H1 (cell line): ENCODE measurements around the gene SLK. TPM values are rescaled to one million over a fixed set of nuclear protein-coding genes. Genes with fewer than 3 reads are reported as not detected.

Source experiments
- CTCF ChIA-PET: fragments of 300-600 bp; sonication (Branson Sonifier 250); formaldehyde crosslinking; loops from one replicate; lab custom pipeline; 2021; ENCODE audit not compliant: partially characterized antibody; lab: Charles Lee
- POLR2A ChIA-PET: fragments of 300-600 bp; sonication (Branson Sonifier 250); formaldehyde crosslinking; loops from one replicate; lab custom pipeline; 2021; ENCODE audit warnings: inconsistent platforms; ENCODE audit not compliant: partially characterized antibody; lab: Charles Lee
- DNase-seq, 2 experiments: peaks; one replicate each; pipeline versions ENCODE4 v3.0.0 to v3.0.0-alpha.2; 2010 to 2022; ENCODE audit warnings: low spot score in 2 of 2, low read depth in 1 of 2, mixed read lengths in 1 of 2
- FAIRE-seq: peaks from 2 replicates; lab custom pipeline; 2011; peaks lifted over from hg19 to GRCh38; lab: Jason Lieb, UNC
- H2AFZ ChIP-seq: 2 replicates; pipeline ENCODE4 v1.8.1; 2012; ENCODE audit warnings: low read length, inconsistent platforms
- H2AK5ac ChIP-seq: 2 replicates; pipeline ENCODE4 v1.6.1; 2013; ENCODE audit warnings: low read depth, low read length
- H2BK120ac ChIP-seq: replicated peaks from 2 replicates; pipeline ENCODE3; 2013; ENCODE audit warnings: low read depth, low read length, inconsistent platforms
- H2BK12ac ChIP-seq: 2 replicates; pipeline ENCODE4 v1.6.1; 2013; ENCODE audit warnings: low read depth, low read length
- H2BK15ac ChIP-seq: 2 replicates; pipeline ENCODE4 v1.6.1; 2013; ENCODE audit warnings: low read length
- H2BK20ac ChIP-seq: 2 replicates; pipeline ENCODE4 v1.6.1; 2013; ENCODE audit warnings: low read length
- H2BK5ac ChIP-seq: 2 replicates; pipeline ENCODE4 v1.6.1; 2013; ENCODE audit warnings: low read depth, low read length
- H3K14ac ChIP-seq: 2 replicates; pipeline ENCODE4 v1.6.1; 2013; ENCODE audit warnings: inconsistent platforms; ENCODE audit not compliant: insufficient read length
- H3K18ac ChIP-seq: 2 replicates; pipeline ENCODE4 v1.6.1; 2013; ENCODE audit warnings: low read length; ENCODE audit errors: extremely low read depth
- H3K23ac ChIP-seq: 2 replicates; pipeline ENCODE4 v1.6.1; 2013; ENCODE audit warnings: inconsistent platforms; ENCODE audit not compliant: insufficient read length
- H3K23me2 ChIP-seq: 2 replicates; pipeline ENCODE4 v1.6.1; 2013; ENCODE audit warnings: low read depth, low read length
- H3K27ac ChIP-seq: 2 replicates; pipeline ENCODE4 v1.6.1; 2011; ENCODE audit warnings: low read depth, low read length, inconsistent platforms
- H3K27me3 ChIP-seq, 4 experiments: replicated peaks in 1 of 4; 1 replicate in 1 of 4; 2 replicates in 3 of 4; pipeline versions ENCODE4 v1.6.1 to v1.8.1; 2011 to 2013; ENCODE audit warnings: low read length in 3 of 4, mild to moderate bottlenecking in 3 of 4, inconsistent platforms in 2 of 4, mixed read lengths in 2 of 4, moderate library complexity in 1 of 4; ENCODE audit not compliant: control insufficient read depth in 3 of 4, insufficient read depth in 3 of 4; ENCODE audit errors: extremely low read depth in 1 of 4
- H3K36me3 ChIP-seq, 4 experiments: 2 replicates each; pipeline versions ENCODE4 v1.6.1 to v1.8.1; 2011 to 2013; ENCODE audit warnings: mild to moderate bottlenecking in 4 of 4, low read length in 3 of 4, moderate library complexity in 2 of 4, control low read depth in 1 of 4, inconsistent platforms in 1 of 4; ENCODE audit not compliant: insufficient read depth in 4 of 4, control insufficient read depth in 2 of 4
- H3K4ac ChIP-seq: replicated peaks from 2 replicates; pipeline ENCODE3; 2013; ENCODE audit warnings: low read length, low read depth, mixed read lengths, inconsistent platforms; ENCODE audit not compliant: insufficient read length
- H3K4me1 ChIP-seq, 4 experiments: replicated peaks in 1 of 4; 1 replicate in 1 of 4; 2 replicates in 3 of 4; pipeline versions ENCODE4 v1.6.1 to v1.8.1; 2011 to 2013; ENCODE audit warnings: low read length in 3 of 4, inconsistent platforms in 2 of 4, mixed read lengths in 1 of 4; ENCODE audit not compliant: insufficient read depth in 4 of 4, control insufficient read depth in 3 of 4
- H3K4me2 ChIP-seq, 2 experiments: 2 replicates each; pipeline versions ENCODE4 v1.6.1 to v1.8.1; 2011 to 2013; ENCODE audit warnings: low read depth in 2 of 2, low read length in 2 of 2, control low read depth in 1 of 2, inconsistent platforms in 1 of 2, mild to moderate bottlenecking in 1 of 2; ENCODE audit not compliant: insufficient read depth in 1 of 2
- H3K4me3 ChIP-seq, 4 experiments: fragments of 200-600, 300-600 bp in 1 of 4; sonication (generic), shearing (Covaris generic), sonication (Bioruptor Twin) in 1 of 4; 2 replicates each; pipeline versions ENCODE4 v1.5.1 to v1.8.1; 2011 to 2016; ENCODE audit warnings: low read length in 4 of 4, low read depth in 3 of 4, control low read depth in 2 of 4, inconsistent platforms in 2 of 4, mild to moderate bottlenecking in 2 of 4, mixed read lengths in 1 of 4, moderate library complexity in 1 of 4; ENCODE audit not compliant: insufficient read depth in 2 of 4; ENCODE audit errors: extremely low read depth in 1 of 4
- H3K56ac ChIP-seq: replicated peaks from 2 replicates; pipeline ENCODE3; 2013; ENCODE audit warnings: low read depth, mild to moderate bottlenecking, mixed read lengths, low read length, inconsistent platforms; ENCODE audit not compliant: insufficient read length
- H3K79me1 ChIP-seq: 2 replicates; pipeline ENCODE4 v1.6.1; 2013; ENCODE audit warnings: low read depth, low read length, control low read depth
- H3K79me2 ChIP-seq, 2 experiments: 2 replicates each; pipeline versions ENCODE4 v1.6.1 to v1.8.1; 2012 to 2013; ENCODE audit warnings: low read length in 2 of 2, mild to moderate bottlenecking in 2 of 2, inconsistent platforms in 1 of 2; ENCODE audit not compliant: insufficient read depth in 2 of 2, control insufficient read depth in 1 of 2
- H3K9ac ChIP-seq, 4 experiments: replicated peaks in 1 of 4; 1 replicate in 1 of 4; 2 replicates in 3 of 4; pipeline versions ENCODE4 v1.6.1 to v1.8.1; 2011 to 2013; ENCODE audit warnings: low read depth in 3 of 4, low read length in 3 of 4, control low read depth in 2 of 4, mild to moderate bottlenecking in 2 of 4, moderate library complexity in 2 of 4, inconsistent platforms in 1 of 4; ENCODE audit errors: extremely low read depth in 1 of 4
- H3K9me3 ChIP-seq, 2 experiments: 2 replicates each; pipeline versions ENCODE4 v1.6.1 to v1.8.1; 2012 to 2013; ENCODE audit warnings: mild to moderate bottlenecking in 2 of 2, moderate library complexity in 2 of 2, control low read depth in 1 of 2, inconsistent platforms in 1 of 2, low read depth in 1 of 2, low read length in 1 of 2, mixed read lengths in 1 of 2; ENCODE audit not compliant: insufficient read depth in 2 of 2
- H4K20me1 ChIP-seq, 2 experiments: replicated peaks in 1 of 2; 2 replicates each; pipeline versions ENCODE3 to v1.8.1; 2011 to 2013; ENCODE audit warnings: inconsistent platforms in 2 of 2, low read length in 2 of 2, mild to moderate bottlenecking in 1 of 2; ENCODE audit not compliant: insufficient read depth in 2 of 2, control insufficient read depth in 1 of 2
- H4K5ac ChIP-seq: 2 replicates; pipeline ENCODE4 v1.6.1; 2013; ENCODE audit warnings: low read length, low read depth, mixed read lengths, inconsistent platforms; ENCODE audit not compliant: insufficient read length
- H4K8ac ChIP-seq: 2 replicates; pipeline ENCODE4 v1.8.0; 2013; ENCODE audit warnings: mild to moderate bottlenecking, moderate library complexity, low read length, inconsistent platforms; ENCODE audit not compliant: insufficient read depth; ENCODE audit errors: extremely low read depth
- H4K91ac ChIP-seq: replicated peaks from 2 replicates; pipeline ENCODE3; 2013; ENCODE audit warnings: low read length, mixed read lengths, inconsistent platforms; ENCODE audit not compliant: insufficient read length
- EP300 ChIP-seq, 2 experiments: IDR thresholded peaks; 1 replicate in 1 of 2; 2 replicates in 1 of 2; pipeline ENCODE4 v1.6.1; 2011 to 2012; ENCODE audit warnings: low read depth in 2 of 2, low read length in 2 of 2, mild to moderate bottlenecking in 2 of 2, borderline replicate concordance in 1 of 2, inconsistent platforms in 1 of 2, moderate library complexity in 1 of 2
- JUND ChIP-seq: IDR thresholded peaks from 2 replicates; pipeline ENCODE4 v1.6.1; 2011; ENCODE audit warnings: mild to moderate bottlenecking, improper control_type of control experiment, low read length
- NANOG ChIP-seq: IDR thresholded peaks from 2 replicates; pipeline ENCODE4 v1.6.1; 2011; ENCODE audit warnings: low read length, low read depth, mild to moderate bottlenecking, inconsistent platforms; ENCODE audit not compliant: insufficient read depth, poor library complexity, severe bottlenecking
- SUZ12 ChIP-seq: fragments of 200-600 bp; sonication (generic); IDR thresholded peaks from 2 replicates; pipeline ENCODE4 v1.6.1; 2012; ENCODE audit warnings: mild to moderate bottlenecking, inconsistent platforms, low read length, moderate library complexity, mixed read lengths
- WGBS, 2 experiments: shearing (Covaris generic) in 1 of 2; methylation state at CpG; one replicate each; pipeline versions ENCODE4 v1.1.6 to v1.1.7; 2013 to 2015; ENCODE audit warnings: low lambda C conversion rate in 2 of 2, mixed read lengths in 2 of 2, inconsistent platforms in 1 of 2, low coverage in 1 of 2, missing lambda C conversion rate in 1 of 2; ENCODE audit not compliant: insufficient replicate concordance in 2 of 2, insufficient coverage in 1 of 2, insufficient read length in 1 of 2; ENCODE audit errors: extremely low coverage in 1 of 2, missing lambda C conversion rate in 1 of 2; 5-methylcytosine and 5-hydroxymethylcytosine counted together
- polyA plus RNA-seq, 7 experiments: library from polyadenylated mRNA; depleted of rRNA in 3 of 7; stranded (reverse) in 5 of 7; unstranded in 2 of 7; fragments of >200 nt in 5 of 7; fragments of 200-250 nt in 2 of 7; gene quantifications; 1 replicate in 5 of 7; 2 replicates in 1 of 7; 4 replicates in 1 of 7; pipeline versions ENCODE4 v1.2.1 to v1.2.3, GENCODE V29; 2011 to 2013; ENCODE audit warnings: missing spikeins in 2 of 7, mixed read lengths in 2 of 7
- total RNA-seq: library from RNA; stranded (reverse); fragmentation: NEBNext Ultra II Directional; extraction: Animal tissue kit (Norgen Biotek cat#: 25700); gene quantifications from 2 replicates; pipeline ENCODE4 v1.2.1, GENCODE V29; 2021
- TF ChIP-seq, protein P1 (sequence below): IDR thresholded peaks from 2 replicates; pipeline ENCODE4 v1.6.1; 2012; ENCODE audit warnings: inconsistent platforms

SLK gene
- total and polyA plus RNA-seq, 2 of the 8 experiments (the other 6 are each of a cell fraction or from before 2014, with no cell fraction given), result 2.7 to 18.3 TPM

GRCh38 chr10:103947799-103948516 lies 19.0 kb upstream of the SLK start:
- ChIA-PET CTCF (no interaction called here), POLR2A (no interaction called here)
- Histone ChIP-seq H3K27ac (no peak overlapping the region), H2AFZ (no peak overlapping the region), H2BK5ac (no peak overlapping the region), H2BK15ac (no peak overlapping the region), H3K79me1 (no peaks in the 10 kb centered on the region), H3K79me2 (no peaks in the 10 kb centered on the region), H3K4me1 (no peaks in the 10 kb centered on the region), H3K14ac (no peak overlapping the region), H4K91ac (no peak overlapping the region), H3K23me2 (no peaks in the 10 kb centered on the region), H2BK120ac (no peak overlapping the region), H3K4me3 (no peak overlapping the region), H3K4ac (no peak overlapping the region), H2AK5ac (no peak overlapping the region), H3K9ac (no peak overlapping the region), H4K20me1 (no peaks in the 10 kb centered on the region), H3K27me3 (no peaks in the 10 kb centered on the region), H2BK12ac (no peak overlapping the region), H2BK20ac (no peak overlapping the region), H3K4me2 (no peak overlapping the region), H3K9me3 (no peaks in the 10 kb centered on the region), H4K5ac (no peak overlapping the region), H3K23ac (no peak overlapping the region), H3K56ac (no peak overlapping the region), H3K36me3 (no peaks in the 10 kb centered on the region), H4K8ac (no peak overlapping the region), H3K18ac (no peak overlapping the region)
- TF ChIP-seq NANOG, result no peak
- TF ChIP-seq SUZ12, result no peak
- no peak for TF ChIP-seq EP300 (IDR thresholded peaks at IDR 0.05; ENCODE audit: borderline replicate concordance in 1 of 2, low read depth in 2 of 2, low read length in 2 of 2)
- TF ChIP-seq, protein P1, sequence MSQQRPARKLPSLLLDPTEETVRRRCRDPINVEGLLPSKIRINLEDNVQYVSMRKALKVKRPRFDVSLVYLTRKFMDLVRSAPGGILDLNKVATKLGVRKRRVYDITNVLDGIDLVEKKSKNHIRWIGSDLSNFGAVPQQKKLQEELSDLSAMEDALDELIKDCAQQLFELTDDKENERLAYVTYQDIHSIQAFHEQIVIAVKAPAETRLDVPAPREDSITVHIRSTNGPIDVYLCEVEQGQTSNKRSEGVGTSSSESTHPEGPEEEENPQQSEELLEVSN, result no peak
- no peak for TF ChIP-seq JUND
- DNase-seq (no peak), FAIRE-seq (no peak)
- WGBS, 2 experiments, result 90% methylated on average over 3 of the region's 3 CpGs; no CpG with 5 or more reads in 1 of the 2 experiments
